LNCaP clone FGC (cell line): ENCODE data around the gene SULT1E1.
A peak's percentile ranks its signal among the peaks of the same experiment; 100 is the strongest.

ENCODE experiments used
- DNase-seq: peaks from one replicate; pipeline ENCODE4 v3.0.0-alpha.2; 2011; ENCODE audit warnings: low read depth
- H3K4me3 ChIP-seq: 2 replicates; pipeline ENCODE4 v1.5.1; 2011; ENCODE audit warnings: mild to moderate bottlenecking, low read depth, low read length, control low read depth
- CTCF ChIP-seq: IDR thresholded peaks from 2 replicates; pipeline ENCODE4 v1.5.1; 2012; ENCODE audit warnings: mild to moderate bottlenecking; ENCODE audit not compliant: control insufficient read depth, insufficient read depth; ENCODE audit errors: extremely low read depth

The SULT1E1 gene

GRCh38 chr4:69882150-69882549, 22.2 kb upstream of the SULT1E1 start:
- no peak for DNase-seq
- no peak for TF ChIP-seq CTCF
- no peak overlapping the region for H3K4me3 ChIP-seq

GRCh38 chr4:69881173-69881773, 21.3 kb upstream of the SULT1E1 start:
- H3K4me3 ChIP-seq, result no peak overlapping the region
- peak; percentile 92 for TF ChIP-seq CTCF
- no peak for DNase-seq

GRCh38 chr4:69878250-69878649, 18.3 kb upstream of the SULT1E1 start:
- no peak for DNase-seq
- no peak for TF ChIP-seq CTCF
- no peak overlapping the region for H3K4me3 ChIP-seq

GRCh38 chr4:69877453-69877852, 17.5 kb upstream of the SULT1E1 start:
- no peak for TF ChIP-seq CTCF
- H3K4me3 ChIP-seq, result no peak overlapping the region
- no peak for DNase-seq

- no peak for DNase-seq
- H3K4me3 ChIP-seq, result no peak overlapping the region
- TF ChIP-seq CTCF, result no peak
Measured at GRCh38 chr4:69876071-69876470, 16.1 kb upstream of the SULT1E1 start.

- DNase-seq, result no peak
- no peak for TF ChIP-seq CTCF
- no peak overlapping the region for H3K4me3 ChIP-seq
Measured at GRCh38 chr4:69875576-69875975, 15.6 kb upstream of the SULT1E1 start.

- no peak for DNase-seq
- no peak overlapping the region for H3K4me3 ChIP-seq
- no peak for TF ChIP-seq CTCF
Measured at GRCh38 chr4:69874507-69874906, 14.6 kb upstream of the SULT1E1 start.
